NCI-H82 treated with DMSO at 0.1 percent for 48 hours (cell line): ENCODE measurements around the gene SREK1IP1.
"Not testable (repeated sequence)": the region's sequence is repeated elsewhere in the genome, so short reads cannot be mapped to it uniquely, and the experiment has no call there.

Source experiments
- DNase-seq: peaks from one replicate; lab custom pipeline; 2025; ENCODE audit not compliant: unreplicated experiment; lab: John Stamatoyannopoulos, UW

The SREK1IP1 gene

GRCh38 chr5:64765804-64766504 is 2.5 kb downstream of the SREK1IP1 start:
- no peak for DNase-seq

GRCh38 chr5:64763948-64764503 is 4.5 kb downstream of the SREK1IP1 start:
- DNase-seq, result no peak

GRCh38 chr5:64759960-64760660 is 8.4 kb downstream of the SREK1IP1 start:
- no peak for DNase-seq

GRCh38 chr5:64758901-64759300 is 9.6 kb downstream of the SREK1IP1 start:
- no peak for DNase-seq

GRCh38 chr5:64754066-64754465 is 14.4 kb downstream of the SREK1IP1 start:
- no peak for DNase-seq

- no peak for DNase-seq
These were observed 19.1 kb downstream of the SREK1IP1 start for GRCh38 chr5:64749385-64749784.

- no peak for DNase-seq
These were observed 22.0 kb downstream of the SREK1IP1 start for GRCh38 chr5:64746446-64746845.

- no peak for DNase-seq
These were observed 23.6 kb downstream of the SREK1IP1 start for GRCh38 chr5:64744914-64745313.

- no peak for DNase-seq
These were observed 25.7 kb downstream of the SREK1IP1 start for GRCh38 chr5:64742821-64743220.

GRCh38 chr5:64742411-64742810 is 26.1 kb downstream of the SREK1IP1 start:
- DNase-seq, result no peak

- no peak for DNase-seq
These were observed 41.3 kb downstream of the SREK1IP1 start for GRCh38 chr5:64727150-64727549.

- DNase-seq, result no peak
These were observed 45.9 kb downstream of the SREK1IP1 start for GRCh38 chr5:64722588-64722987.

GRCh38 chr5:64714495-64714894 is 54.0 kb downstream of the SREK1IP1 start:
- not testable (repeated sequence) for DNase-seq

- no peak for DNase-seq
These were observed 61.3 kb downstream of the SREK1IP1 start for GRCh38 chr5:64707191-64707590.

GRCh38 chr5:64706074-64706473 is 62.4 kb downstream of the SREK1IP1 start:
- not testable (repeated sequence) for DNase-seq

- DNase-seq, result no peak
These were observed 67.7 kb downstream of the SREK1IP1 start for GRCh38 chr5:64700765-64701164.

GRCh38 chr5:64696414-64696813 is 72.1 kb downstream of the SREK1IP1 start:
- not testable (repeated sequence) for DNase-seq

GRCh38 chr5:64693636-64694035 is 74.9 kb downstream of the SREK1IP1 start:
- DNase-seq, result no peak

GRCh38 chr5:64691291-64691690 is 77.2 kb downstream of the SREK1IP1 start:
- DNase-seq, result no peak

GRCh38 chr5:64690417-64691151 is 77.9 kb downstream of the SREK1IP1 start, which contains the start of gene SHISAL2B:
Gene SHISAL2B, plus strand, starts transcription at chr5:64690503. Its CDS starts 121 bp downstream, at chr5:64690624.
- DNase-seq, result no peak

- no peak for DNase-seq
These were observed 78.4 kb downstream of the SREK1IP1 start for GRCh38 chr5:64690104-64690416.

GRCh38 chr5:64688965-64689364 is 79.5 kb downstream of the SREK1IP1 start:
- no peak for DNase-seq
